Suprapubic skin (tissue), 4 donors: ENCODE results near the gene HOXB5.
A peak's percentile ranks its signal among the peaks of the same experiment; 100 is the strongest.

Experiments
- POLR2A ChIP-seq, 2 donors: fragments of 450-650 bp; IDR thresholded peaks; one replicate each; pipeline ENCODE4 v1.6.1; 2017; ENCODE audit warnings: antibody characterized with exemption in 2 of 2, mild to moderate bottlenecking in 2 of 2, moderate library complexity in 2 of 2
- POLR2AphosphoS5 ChIP-seq, 3 donors: sonication (generic); formaldehyde crosslinking; IDR thresholded peaks; one replicate each; pipeline ENCODE4 v1.6.1; 2017; ENCODE audit warnings: antibody characterized with exemption in 3 of 3
- TF ChIP-seq, protein P1 (sequence below), 2 donors: fragments of 200-600 bp in 1 of 2; fragments of 450-650 bp in 1 of 2; sonication (generic) in 1 of 2; IDR thresholded peaks; one replicate each; pipeline ENCODE4 v1.5.1; 2016 to 2019; ENCODE audit warnings: antibody characterized with exemption in 2 of 2, mild to moderate bottlenecking in 1 of 2, moderate library complexity in 1 of 2

GRCh38 chr17:48593840-48594537, 410 bp upstream of the HOXB5 start:
- TF ChIP-seq, protein P1, sequence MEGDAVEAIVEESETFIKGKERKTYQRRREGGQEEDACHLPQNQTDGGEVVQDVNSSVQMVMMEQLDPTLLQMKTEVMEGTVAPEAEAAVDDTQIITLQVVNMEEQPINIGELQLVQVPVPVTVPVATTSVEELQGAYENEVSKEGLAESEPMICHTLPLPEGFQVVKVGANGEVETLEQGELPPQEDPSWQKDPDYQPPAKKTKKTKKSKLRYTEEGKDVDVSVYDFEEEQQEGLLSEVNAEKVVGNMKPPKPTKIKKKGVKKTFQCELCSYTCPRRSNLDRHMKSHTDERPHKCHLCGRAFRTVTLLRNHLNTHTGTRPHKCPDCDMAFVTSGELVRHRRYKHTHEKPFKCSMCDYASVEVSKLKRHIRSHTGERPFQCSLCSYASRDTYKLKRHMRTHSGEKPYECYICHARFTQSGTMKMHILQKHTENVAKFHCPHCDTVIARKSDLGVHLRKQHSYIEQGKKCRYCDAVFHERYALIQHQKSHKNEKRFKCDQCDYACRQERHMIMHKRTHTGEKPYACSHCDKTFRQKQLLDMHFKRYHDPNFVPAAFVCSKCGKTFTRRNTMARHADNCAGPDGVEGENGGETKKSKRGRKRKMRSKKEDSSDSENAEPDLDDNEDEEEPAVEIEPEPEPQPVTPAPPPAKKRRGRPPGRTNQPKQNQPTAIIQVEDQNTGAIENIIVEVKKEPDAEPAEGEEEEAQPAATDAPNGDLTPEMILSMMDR (IDR thresholded peaks at IDR 0.05), result peak; percentile 92 to 98
- TF ChIP-seq POLR2A (IDR thresholded peaks at IDR 0.05), result no peak
- peak in 1 of 3 donors; percentile 19 for TF ChIP-seq POLR2AphosphoS5 (IDR thresholded peaks at IDR 0.05)
